ENCODE measurements around the gene MAPK1.

DNA sequence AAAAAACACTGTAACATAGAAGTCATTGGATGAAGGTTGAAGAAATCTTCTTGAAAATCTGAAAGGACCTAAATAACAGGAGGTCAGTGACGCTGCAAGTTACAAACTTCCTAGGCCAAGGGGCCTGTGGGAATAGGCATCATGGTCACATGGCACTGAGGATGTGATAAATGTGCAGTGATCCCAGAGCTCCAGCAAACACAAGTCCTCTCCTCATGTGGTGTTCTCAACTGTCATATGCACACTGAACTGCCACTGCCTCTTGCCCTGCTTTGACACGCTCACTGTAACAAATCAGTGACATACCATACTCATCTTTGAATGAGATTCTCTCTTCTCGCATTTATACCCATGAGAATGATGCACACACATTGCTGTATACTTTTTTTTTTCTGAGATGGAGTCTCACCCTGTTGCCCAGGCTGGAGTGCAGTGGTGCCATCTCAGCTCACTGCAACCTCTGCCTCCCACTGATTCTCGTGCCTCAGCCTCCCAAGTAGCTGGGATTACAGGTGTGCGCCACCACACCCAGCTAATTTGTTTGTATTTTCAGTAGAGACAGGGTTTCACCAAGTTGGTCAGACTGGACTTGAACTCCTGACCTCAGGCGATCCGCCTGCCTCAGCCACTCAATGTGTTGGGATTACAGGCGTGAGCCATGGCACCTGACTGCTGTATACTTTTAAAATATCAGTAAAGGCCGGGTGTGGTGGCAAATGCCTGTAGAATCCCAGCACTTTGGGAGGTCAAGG lies 66.7 kb downstream of the MAPK1 start:
- no peak for TF ChIP-seq POLR2A (IDR thresholded peaks at IDR 0.05)
- no peak for TF ChIP-seq POLR2AphosphoS5 (IDR thresholded peaks at IDR 0.05)
- no peak for TF ChIP-seq CTCF (IDR thresholded peaks at IDR 0.05)
